Endothelial cell of umbilical vein (primary cell): Measurements from ENCODE around the gene TCEA2. TPM values are rescaled to one million over a fixed set of nuclear protein-coding genes. Genes with fewer than 3 reads are reported as not detected.

Experiments used
- BruUV-seq: library from RNA; stranded (reverse); fragments of 400-500 nt; replicated peaks from 2 replicates; lab custom pipeline; 2021; lab: Mats Ljungman, UMichigan
- CTCF ChIA-PET: fragments of 300-600, 350-600 bp; sonication (Branson Sonifier 250); formaldehyde crosslinking; loops from one replicate; lab custom pipeline; 2021; ENCODE audit warnings: antibody characterized with exemption, inconsistent platforms; lab: Charles Lee
- POLR2A ChIA-PET: fragments of 300-600, 350-600 bp; sonication (Branson Sonifier 250); formaldehyde crosslinking; loops from one replicate; lab custom pipeline; 2021; ENCODE audit warnings: antibody characterized with exemption, inconsistent platforms; lab: Charles Lee
- DNase-seq: peaks from one replicate; pipeline ENCODE4 v3.0.0-alpha.2; 2011; ENCODE audit warnings: low read depth, low spot score
- FAIRE-seq: peaks from 2 replicates; lab custom pipeline; 2011; peaks lifted over from hg19 to GRCh38; lab: Jason Lieb, UNC
- H2AFZ ChIP-seq: 2 replicates; pipeline ENCODE4 v1.6.0; 2012; ENCODE audit warnings: low read depth, low read length, control low read depth, inconsistent platforms
- H3K27ac ChIP-seq: 2 replicates; pipeline ENCODE4 v1.5.1; 2011; ENCODE audit warnings: low read depth, mild to moderate bottlenecking, control low read depth, low read length, moderate library complexity; ENCODE audit not compliant: insufficient read depth
- H3K27me3 ChIP-seq, 2 experiments: 2 replicates each; pipeline versions ENCODE4 v1.6.0 to v1.6.1; 2011; ENCODE audit warnings: low read length in 2 of 2, mixed read lengths in 1 of 2; ENCODE audit not compliant: control insufficient read depth in 2 of 2, insufficient read depth in 2 of 2
- H3K36me3 ChIP-seq, 2 experiments: 2 replicates in 1 of 2; 3 replicates in 1 of 2; pipeline ENCODE4 v1.5.1; 2011; ENCODE audit warnings: low read length in 2 of 2, mild to moderate bottlenecking in 1 of 2, moderate library complexity in 1 of 2; ENCODE audit not compliant: control insufficient read depth in 2 of 2, insufficient read depth in 2 of 2; ENCODE audit errors: extremely low read depth in 1 of 2
- H3K4me1 ChIP-seq: 3 replicates; pipeline ENCODE4 v1.5.1; 2011; ENCODE audit warnings: mild to moderate bottlenecking, low read length; ENCODE audit not compliant: control insufficient read depth, insufficient read depth; ENCODE audit errors: extremely low read depth
- H3K4me2 ChIP-seq: 2 replicates; pipeline ENCODE4 v1.6.1; 2011; ENCODE audit warnings: low read length, control low read depth, mixed read lengths; ENCODE audit not compliant: insufficient read depth
- H3K4me3 ChIP-seq, 3 experiments: fragments of 200-600 bp in 1 of 3; sonication (generic), shearing (Covaris generic) in 1 of 3; replicated peaks in 1 of 3; 2 replicates each; pipeline ENCODE4 v1.5.1; 2011 to 2016; ENCODE audit warnings: control low read depth in 3 of 3, low read length in 3 of 3, mild to moderate bottlenecking in 2 of 3, inconsistent platforms in 1 of 3, low read depth in 1 of 3, moderate library complexity in 1 of 3; ENCODE audit not compliant: insufficient read depth in 1 of 3
- H3K79me2 ChIP-seq: 2 replicates; pipeline ENCODE4 v1.6.0; 2012; ENCODE audit warnings: low read length, inconsistent platforms; ENCODE audit not compliant: control insufficient read depth, insufficient read depth
- H3K9ac ChIP-seq: replicated peaks from 2 replicates; pipeline ENCODE3; 2011; ENCODE audit warnings: low read length, control low read depth; ENCODE audit not compliant: insufficient read depth; ENCODE audit errors: extremely low read depth
- H3K9me1 ChIP-seq: replicated peaks from 3 replicates; pipeline ENCODE4 v1.6.0; 2011; ENCODE audit warnings: mild to moderate bottlenecking, low read length; ENCODE audit not compliant: control insufficient read depth, insufficient read depth; ENCODE audit errors: extremely low read depth
- H3K9me3 ChIP-seq: replicated peaks from 2 replicates; pipeline ENCODE4 v1.5.1; 2012; ENCODE audit warnings: low read length, inconsistent platforms; ENCODE audit not compliant: control insufficient read depth, insufficient read depth
- H4K20me1 ChIP-seq: replicated peaks from 2 replicates; pipeline ENCODE3; 2011; ENCODE audit warnings: mild to moderate bottlenecking, low read length; ENCODE audit not compliant: control insufficient read depth, insufficient read depth; ENCODE audit errors: extremely low read depth
- CTCF ChIP-seq, 2 donors: IDR thresholded peaks; 1 replicate in 1 of 2; 2 replicates in 1 of 2; pipeline ENCODE4 v1.5.1; 2011; ENCODE audit warnings: low read length in 2 of 2, mild to moderate bottlenecking in 2 of 2, moderate library complexity in 2 of 2, control low read depth in 1 of 2, inconsistent platforms in 1 of 2, low read depth in 1 of 2; ENCODE audit not compliant: insufficient read depth in 1 of 2; ENCODE audit errors: extremely low read depth in 1 of 2
- EZH2 ChIP-seq: IDR thresholded peaks from 2 replicates; pipeline ENCODE4 v1.6.1; 2012; ENCODE audit warnings: borderline replicate concordance, low read depth, mild to moderate bottlenecking, moderate library complexity, low read length, inconsistent platforms; ENCODE audit not compliant: severe bottlenecking
- FOS ChIP-seq: IDR thresholded peaks from 2 replicates; pipeline ENCODE4 v1.6.1; 2011; ENCODE audit warnings: mild to moderate bottlenecking, low read length, moderate library complexity, borderline replicate concordance; ENCODE audit not compliant: insufficient read depth
- GATA2 ChIP-seq: IDR thresholded peaks from 2 replicates; pipeline ENCODE4 v1.7.0; 2011; ENCODE audit warnings: low read depth, mild to moderate bottlenecking, moderate library complexity, mixed read lengths, low read length; ENCODE audit not compliant: insufficient read length, insufficient read depth
- JUN ChIP-seq: IDR thresholded peaks from 2 replicates; pipeline ENCODE4 v1.6.1; 2011; ENCODE audit warnings: borderline replicate concordance, low read depth; ENCODE audit not compliant: insufficient read length, insufficient read depth
- MYC ChIP-seq: IDR thresholded peaks from one replicate; pipeline ENCODE4 v1.6.1; 2011; ENCODE audit warnings: mild to moderate bottlenecking, low read depth, low read length
- POLR2A ChIP-seq: IDR thresholded peaks from 2 replicates; pipeline ENCODE4 v1.6.1; 2012; ENCODE audit warnings: low read depth, mild to moderate bottlenecking, control low read depth, low read length
- POLR2AphosphoS5 ChIP-seq: IDR thresholded peaks from 2 replicates; pipeline ENCODE4 v1.6.1; 2012; ENCODE audit warnings: low read depth, mild to moderate bottlenecking, control low read depth, low read length, moderate library complexity; ENCODE audit not compliant: insufficient read depth
- dilution Hi-C: fragments of 300-500 bp; cut with MboI; formaldehyde crosslinking; loops from one replicate; pipeline ENCODE4 v1.15.0; 2019; ENCODE audit warnings: low sequenced_read_pairs; ENCODE audit not compliant: extremely low pct_ligation_motif_present
- intact Hi-C: fragments of 100-400 bp; cut with micrococcal nuclease; formaldehyde crosslinking; loops from one replicate; pipeline ENCODE4 v1.10.0; 2022
- polyA plus RNA-seq, 4 experiments: library from polyadenylated mRNA; depleted of rRNA in 3 of 4; stranded (reverse) in 3 of 4; unstranded in 1 of 4; fragments of >200 nt; gene quantifications; 2 replicates each; pipeline versions ENCODE4 v1.2.1 to v1.2.3, GENCODE V29; 2011 to 2012; ENCODE audit warnings: missing spikeins in 1 of 4
- total RNA-seq: library from RNA; stranded (reverse); gene quantifications from 2 replicates; pipeline ENCODE4 v1.2.3, GENCODE V29; 2021
- TF ChIP-seq, protein P1 (sequence below): IDR thresholded peaks from 2 replicates; pipeline ENCODE4 v1.6.1; 2011; ENCODE audit not compliant: insufficient read depth, insufficient read length

The TCEA2 gene
- total and polyA plus RNA-seq, 2 donors (not counting 3 experiments of a cell fraction or from before 2014, with no cell fraction given), result 53.1 to 65.5 TPM

DNA sequence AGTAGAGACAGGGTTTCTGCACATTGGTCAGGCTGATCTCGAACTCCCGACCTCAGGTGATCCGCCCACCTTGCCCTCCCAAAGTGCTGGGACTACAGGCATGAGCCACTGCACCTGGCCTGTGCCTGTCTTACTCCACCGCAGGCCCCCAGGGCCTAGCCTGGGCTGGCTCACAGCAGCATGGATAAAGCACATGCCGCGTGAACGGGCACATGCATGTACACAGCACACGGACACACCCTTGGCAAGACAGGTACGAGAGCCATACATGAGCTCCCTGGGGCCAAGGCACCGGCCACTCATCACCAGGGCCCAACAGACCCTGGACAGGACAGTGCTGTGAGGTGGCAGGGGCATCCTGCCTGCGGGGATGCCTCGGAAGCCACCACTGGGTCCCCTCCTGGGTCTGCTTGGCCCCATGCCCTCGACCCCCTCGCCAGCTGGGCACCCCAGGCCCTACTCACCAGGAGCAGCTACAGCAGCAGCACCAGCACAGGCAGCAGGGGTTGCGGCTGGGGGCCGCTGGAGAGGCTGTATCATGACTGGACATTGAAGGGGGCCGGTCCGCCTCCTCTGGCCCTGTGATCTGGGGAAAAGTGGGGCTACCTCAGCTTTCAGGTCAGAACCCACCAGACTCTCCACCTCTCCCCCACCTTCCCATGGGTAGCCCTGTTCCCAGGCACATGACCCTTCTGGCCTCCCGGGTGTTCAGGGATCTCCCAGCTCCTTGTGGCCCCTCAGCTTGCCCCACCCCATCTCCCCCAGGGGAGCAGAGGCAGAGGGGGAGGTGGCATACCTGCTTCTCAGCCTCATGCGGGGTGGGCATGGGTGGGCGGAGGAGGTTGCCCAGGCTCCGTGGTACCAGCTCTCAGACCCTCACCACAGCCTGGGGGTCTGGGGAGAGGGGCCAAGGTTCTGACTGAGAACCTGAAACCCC lies 13.3 kb downstream of the TCEA2 start:
- H3K4me2 ChIP-seq, result no peak overlapping the region
- no peaks in the 10 kb centered on the region for H3K9me3 ChIP-seq
- DNase-seq, result no peak
- H2AFZ ChIP-seq, result no peak overlapping the region
- no peak for FAIRE-seq
- H3K4me3 ChIP-seq, result no peak overlapping the region
- H3K36me3 ChIP-seq, result peaks cover 0 to 21% of the 10 kb centered on the region in 2 experiments
- BruUV-seq, result no TSS peak
- peaks cover 6% of the 10 kb centered on the region for H3K79me2 ChIP-seq
- TF ChIP-seq POLR2A (no peak), MYC (no peak), POLR2AphosphoS5 (no peak), FOS (no peak), GATA2 (no peak), JUN (no peak), CTCF (IDR thresholded peaks at IDR 0.05; ENCODE audit: extremely low read depth in 1 of 2, insufficient read depth in 1 of 2, low read depth in 1 of 2, low read length in 2 of 2) (no peak), EZH2 (no peak)
- TF ChIP-seq, protein P1, sequence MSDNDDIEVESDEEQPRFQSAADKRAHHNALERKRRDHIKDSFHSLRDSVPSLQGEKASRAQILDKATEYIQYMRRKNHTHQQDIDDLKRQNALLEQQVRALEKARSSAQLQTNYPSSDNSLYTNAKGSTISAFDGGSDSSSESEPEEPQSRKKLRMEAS, result no peak
- dilution Hi-C loops, result no loop called here
- H3K4me1 ChIP-seq, result peaks cover 14% of the 10 kb centered on the region
- H3K27ac ChIP-seq, result no peak overlapping the region
- ChIA-PET CTCF (no interaction called here), POLR2A (no interaction called here)
- no peaks in the 10 kb centered on the region for H4K20me1 ChIP-seq
- intact Hi-C loops, result no loop called here
- H3K9me1 ChIP-seq, result no peaks in the 10 kb centered on the region
- no peaks in the 10 kb centered on the region for H3K27me3 ChIP-seq
- H3K9ac ChIP-seq, result no peak overlapping the region
